ENCODE data around the gene PBRM1. TPM values are rescaled to one million over a fixed set of nuclear protein-coding genes. Genes with fewer than 3 reads are reported as not detected.
"Not testable (repeated sequence)": the region's sequence is repeated elsewhere in the genome, so short reads cannot be mapped to it uniquely, and the experiment has no call there.

PBRM1 gene
- total RNA-seq (10 to 100 TPM; 78.6 to 81.4 TPM), polyA plus RNA-seq (83.6 TPM)

GRCh38 chr3:52685709-52686691, at the start of gene PBRM1, which contains the start of gene GNL3:
PBRM1 (minus strand) TSS chr3:52685913.
GNL3 (plus strand) TSS chr3:52686032; CDS start chr3:52686093, 61 bp downstream.
- peaks cover 49 to 67% (median 62%) of the 10 kb centered on the region in 3 donors for H3K4me1 Mint-ChIP-seq
- H3K27me3 Mint-ChIP-seq: no peaks in the 10 kb centered on the region
- Histone ChIP-seq H3K4me3 (ENCODE audit: low read length) (peak within 1 kb of the TSS; percentile 88), H3K4me1 (ENCODE audit: insufficient read depth, low read length) (peaks cover 38% of the 10 kb centered on the region), H3K36me3 (ENCODE audit: insufficient read depth, low read length) (peaks cover 41% of the 10 kb centered on the region), H3K27me3 (ENCODE audit: insufficient read depth, low read length, poor library complexity, severe bottlenecking) (no peaks in the 10 kb centered on the region), H3K27ac (ENCODE audit: low read depth, low read length) (peak within 1 kb of the TSS; percentile 88), H3K9me3 (ENCODE audit: low read length) (no peaks in the 10 kb centered on the region)
- H3K27ac Mint-ChIP-seq: peak within 1 kb of the TSS; percentile 98 to 100 (median 99)
- DNase-seq: peak; percentile 88 to 94 (median 93)
- H3K4me3 Mint-ChIP-seq: peak within 1 kb of the TSS; percentile 92 to 99 (median 97)
- POLR2A ChIA-PET: no interaction called here
- CTCF ChIA-PET: no interaction called here
- no peaks in the 10 kb centered on the region for H3K9me3 Mint-ChIP-seq
- H3K36me3 Mint-ChIP-seq: peaks cover 7 to 66% (median 16%) of the 10 kb centered on the region in 3 donors

GRCh38 chr3:52733256-52733891, 47.7 kb upstream of the PBRM1 start:
- Mint-ChIP-seq H3K4me1 (peaks cover 0 to 4% (median 0%) of the 10 kb centered on the region in 3 donors), H3K36me3 (peaks cover 36 to 81% (median 66%) of the 10 kb centered on the region in 3 donors), H3K27ac (no peak overlapping the region), H3K4me3 (no peak overlapping the region), H3K9me3 (peaks cover 0 to 29% (median 17%) of the 10 kb centered on the region in 5 donors), H3K27me3 (no peaks in the 10 kb centered on the region)
- DNase-seq: no peak
- Histone ChIP-seq H3K27ac (ENCODE audit: low read depth, low read length) (no peak overlapping the region), H3K9me3 (ENCODE audit: low read length) (peaks cover 8% of the 10 kb centered on the region), H3K4me1 (ENCODE audit: insufficient read depth, low read length) (no peaks in the 10 kb centered on the region), H3K27me3 (ENCODE audit: insufficient read depth, low read length, poor library complexity, severe bottlenecking) (no peaks in the 10 kb centered on the region), H3K4me3 (ENCODE audit: low read length) (no peak overlapping the region), H3K36me3 (ENCODE audit: insufficient read depth, low read length) (peaks cover 13% of the 10 kb centered on the region)
- POLR2A ChIA-PET: no interaction called here
- CTCF ChIA-PET: no interaction called here

GRCh38 chr3:52731590-52731989, 45.9 kb upstream of the PBRM1 start:
- peaks cover 13% of the 10 kb centered on the region for H3K36me3 ChIP-seq (ENCODE audit: insufficient read depth, low read length)
- no peak overlapping the region for H3K4me3 Mint-ChIP-seq
- POLR2A ChIA-PET: no interaction called here
- no peak overlapping the region for H3K27ac ChIP-seq (ENCODE audit: low read depth, low read length)
- H3K9me3 ChIP-seq (ENCODE audit: low read length): peaks cover 8% of the 10 kb centered on the region
- CTCF ChIA-PET: no interaction called here
- peaks cover 33 to 72% (median 71%) of the 10 kb centered on the region in 3 donors for H3K36me3 Mint-ChIP-seq
- no peaks in the 10 kb centered on the region for H3K27me3 Mint-ChIP-seq
- no peak overlapping the region for H3K27ac Mint-ChIP-seq
- peaks cover 0 to 31% (median 20%) of the 10 kb centered on the region in 5 donors for H3K9me3 Mint-ChIP-seq
- H3K4me1 ChIP-seq (ENCODE audit: insufficient read depth, low read length): no peaks in the 10 kb centered on the region
- no peak overlapping the region for H3K4me3 ChIP-seq (ENCODE audit: low read length)
- no peak for DNase-seq
- H3K4me1 Mint-ChIP-seq: peaks cover 0 to 4% (median 0%) of the 10 kb centered on the region in 3 donors
- no peaks in the 10 kb centered on the region for H3K27me3 ChIP-seq (ENCODE audit: insufficient read depth, low read length, poor library complexity, severe bottlenecking)

GRCh38 chr3:52730681-52731080, 45.0 kb upstream of the PBRM1 start:
- no peak overlapping the region for H3K27ac ChIP-seq (ENCODE audit: low read depth, low read length)
- Mint-ChIP-seq H3K9me3 (peaks cover 0 to 31% (median 20%) of the 10 kb centered on the region in 5 donors), H3K4me1 (peaks cover 0 to 4% (median 0%) of the 10 kb centered on the region in 3 donors), H3K4me3 (no peak overlapping the region), H3K27me3 (no peaks in the 10 kb centered on the region), H3K27ac (peak overlapping the region in 1 of 8 donors; percentile 51), H3K36me3 (peaks cover 32 to 71% (median 67%) of the 10 kb centered on the region in 3 donors)
- POLR2A ChIA-PET: no interaction called here
- peaks cover 8% of the 10 kb centered on the region for H3K9me3 ChIP-seq (ENCODE audit: low read length)
- H3K4me3 ChIP-seq (ENCODE audit: low read length): no peak overlapping the region
- CTCF ChIA-PET: no interaction called here
- H3K36me3 ChIP-seq (ENCODE audit: insufficient read depth, low read length): peaks cover 11% of the 10 kb centered on the region
- H3K27me3 ChIP-seq (ENCODE audit: insufficient read depth, low read length, poor library complexity, severe bottlenecking): no peaks in the 10 kb centered on the region
- no peak for DNase-seq
- H3K4me1 ChIP-seq (ENCODE audit: insufficient read depth, low read length): no peaks in the 10 kb centered on the region

GRCh38 chr3:52728753-52729152, 43.0 kb upstream of the PBRM1 start:
- H3K27me3 Mint-ChIP-seq; H3K4me3 ChIP-seq (ENCODE audit: low read length); CTCF ChIA-PET; H3K4me1 Mint-ChIP-seq; H3K36me3 ChIP-seq (ENCODE audit: insufficient read depth, low read length); H3K9me3 ChIP-seq (ENCODE audit: low read length); H3K27me3 ChIP-seq (ENCODE audit: insufficient read depth, low read length, poor library complexity, severe bottlenecking); H3K4me1 ChIP-seq (ENCODE audit: insufficient read depth, low read length); H3K27ac ChIP-seq (ENCODE audit: low read depth, low read length); POLR2A ChIA-PET; DNase-seq; H3K4me3 Mint-ChIP-seq; H3K27ac Mint-ChIP-seq: not testable (repeated sequence)
- Mint-ChIP-seq H3K9me3 (peaks cover 0 to 31% (median 20%) of the 10 kb centered on the region in 5 donors), H3K36me3 (peaks cover 25 to 61% (median 53%) of the 10 kb centered on the region in 3 donors)

GRCh38 chr3:52724511-52724910, 38.8 kb upstream of the PBRM1 start:
- no peak overlapping the region for H3K4me3 Mint-ChIP-seq
- Histone ChIP-seq H3K27ac (ENCODE audit: low read depth, low read length) (no peak overlapping the region), H3K27me3 (ENCODE audit: insufficient read depth, low read length, poor library complexity, severe bottlenecking) (no peaks in the 10 kb centered on the region), H3K36me3 (ENCODE audit: insufficient read depth, low read length) (no peaks in the 10 kb centered on the region), H3K4me1 (ENCODE audit: insufficient read depth, low read length) (peaks cover 23% of the 10 kb centered on the region), H3K9me3 (ENCODE audit: low read length) (no peaks in the 10 kb centered on the region), H3K4me3 (ENCODE audit: low read length) (no peak overlapping the region)
- no peak for DNase-seq
- H3K27ac Mint-ChIP-seq: no peak overlapping the region
- no peaks in the 10 kb centered on the region for H3K27me3 Mint-ChIP-seq
- H3K4me1 Mint-ChIP-seq: peaks cover 16 to 23% (median 22%) of the 10 kb centered on the region in 3 donors
- ChIA-PET POLR2A (no interaction called here), CTCF (no interaction called here)
- peaks cover 9 to 32% (median 30%) of the 10 kb centered on the region in 3 donors for H3K36me3 Mint-ChIP-seq
- peaks cover 3 to 16% (median 12%) of the 10 kb centered on the region in 5 donors for H3K9me3 Mint-ChIP-seq

GRCh38 chr3:52723935-52724334, 38.2 kb upstream of the PBRM1 start:
- Mint-ChIP-seq H3K4me1 (peaks cover 16 to 23% (median 22%) of the 10 kb centered on the region in 3 donors), H3K9me3 (peaks cover 4 to 14% (median 7%) of the 10 kb centered on the region in 5 donors), H3K36me3 (peaks cover 6 to 31% (median 29%) of the 10 kb centered on the region in 3 donors), H3K4me3 (no peak overlapping the region), H3K27me3 (no peaks in the 10 kb centered on the region), H3K27ac (peak overlapping the region in 1 of 8 donors; percentile 10)
- Histone ChIP-seq H3K36me3 (ENCODE audit: insufficient read depth, low read length) (no peaks in the 10 kb centered on the region), H3K27ac (ENCODE audit: low read depth, low read length) (no peak overlapping the region), H3K9me3 (ENCODE audit: low read length) (no peaks in the 10 kb centered on the region), H3K27me3 (ENCODE audit: insufficient read depth, low read length, poor library complexity, severe bottlenecking) (no peaks in the 10 kb centered on the region), H3K4me3 (ENCODE audit: low read length) (no peak overlapping the region), H3K4me1 (ENCODE audit: insufficient read depth, low read length) (peaks cover 23% of the 10 kb centered on the region)
- CTCF ChIA-PET: no interaction called here
- POLR2A ChIA-PET: no interaction called here
- no peak for DNase-seq

- Histone ChIP-seq H3K27ac (ENCODE audit: low read depth, low read length) (no peak overlapping the region), H3K36me3 (ENCODE audit: insufficient read depth, low read length) (no peaks in the 10 kb centered on the region), H3K27me3 (ENCODE audit: insufficient read depth, low read length, poor library complexity, severe bottlenecking) (no peaks in the 10 kb centered on the region), H3K9me3 (ENCODE audit: low read length) (no peaks in the 10 kb centered on the region), H3K4me1 (ENCODE audit: insufficient read depth, low read length) (peaks cover 23% of the 10 kb centered on the region), H3K4me3 (ENCODE audit: low read length) (no peak overlapping the region)
- no peaks in the 10 kb centered on the region for H3K27me3 Mint-ChIP-seq
- ChIA-PET CTCF (no interaction called here), POLR2A (no interaction called here)
- DNase-seq: no peak
- H3K36me3 Mint-ChIP-seq: peaks cover 7 to 29% (median 17%) of the 10 kb centered on the region in 3 donors
- peaks cover 16 to 23% (median 22%) of the 10 kb centered on the region in 3 donors for H3K4me1 Mint-ChIP-seq
- H3K9me3 Mint-ChIP-seq: peaks cover 0 to 8% (median 3%) of the 10 kb centered on the region in 5 donors
- no peak overlapping the region for H3K4me3 Mint-ChIP-seq
- peak overlapping the region in 2 of 8 donors; percentile 41 to 82 for H3K27ac Mint-ChIP-seq
Measured at GRCh38 chr3:52722491-52722890, 36.8 kb upstream of the PBRM1 start.

All from CD8-positive, alpha-beta memory T cell (primary cell).